Lung microvascular endothelial cell (primary cell): Measurements from ENCODE around the gene KRT32. TPM values are rescaled to one million over a fixed set of nuclear protein-coding genes. Genes with fewer than 3 reads are reported as not detected.
A peak's percentile ranks its signal among the peaks of the same experiment; 100 is the strongest.

ENCODE experiments used
- DNase-seq, 2 donors: peaks; one replicate each; pipeline versions ENCODE4 v3.0.0 to v3.0.0-alpha.2; 2010; ENCODE audit warnings: low read depth in 2 of 2
- total RNA-seq: library from RNA; depleted of rRNA; stranded (reverse); fragments of >200 nt; gene quantifications from 2 replicates; pipeline ENCODE4 v1.2.1, GENCODE V29; 2014

Gene KRT32
- total RNA-seq, 1 donor from 2014 or later = not detected

- peak; percentile 80 to 88 for DNase-seq
These were observed 25.6 kb upstream of the KRT32 start for GRCh38 chr17:41492771-41493170.

- DNase-seq = peak; percentile 57 to 79
These were observed 25.2 kb upstream of the KRT32 start for GRCh38 chr17:41492351-41492750.

- no peak for DNase-seq
These were observed 24.3 kb upstream of the KRT32 start for GRCh38 chr17:41491476-41491875.

GRCh38 chr17:41490000-41490990 lies 23.1 kb upstream of the KRT32 start:
- peak in 1 of 2 donors; percentile 20 for DNase-seq

GRCh38 chr17:41489531-41489930 lies 22.3 kb upstream of the KRT32 start, which contains the start of gene KRT36:
KRT36 (minus strand) TSS chr17:41489910; CDS start chr17:41489864, 46 bp downstream.
- no peak for DNase-seq

- peak; percentile 19 to 46 for DNase-seq
These were observed 19.8 kb upstream of the KRT32 start for GRCh38 chr17:41486809-41487530.

- no peak for DNase-seq
These were observed 19.1 kb upstream of the KRT32 start for GRCh38 chr17:41486316-41486715.

GRCh38 chr17:41484920-41485904 lies 18.0 kb upstream of the KRT32 start:
- no peak for DNase-seq

GRCh38 chr17:41483991-41484826 lies 17.0 kb upstream of the KRT32 start:
- peak; percentile 31 to 91 for DNase-seq

GRCh38 chr17:41483531-41483930 lies 16.3 kb upstream of the KRT32 start:
- no peak for DNase-seq

GRCh38 chr17:41481036-41481435 lies 13.8 kb upstream of the KRT32 start, which contains the start of gene KRT35:
KRT35 (minus strand) TSS chr17:41481151; CDS start chr17:41481097, 54 bp downstream.
- no peak for DNase-seq

GRCh38 chr17:41480581-41480980 lies 13.4 kb upstream of the KRT32 start:
- DNase-seq = no peak

- DNase-seq = no peak
These were observed 12.9 kb upstream of the KRT32 start for GRCh38 chr17:41480136-41480535.

GRCh38 chr17:41478237-41478636 lies 11.1 kb upstream of the KRT32 start:
- no peak for DNase-seq

- no peak for DNase-seq
These were observed 10.0 kb upstream of the KRT32 start for GRCh38 chr17:41476866-41477815.

GRCh38 chr17:41475421-41475820 lies 8.2 kb upstream of the KRT32 start:
- DNase-seq = no peak

GRCh38 chr17:41474863-41475262 lies 7.7 kb upstream of the KRT32 start:
- no peak for DNase-seq

GRCh38 chr17:41468346-41468745 lies 1.2 kb upstream of the KRT32 start:
- DNase-seq = no peak

GRCh38 chr17:41467561-41467960 lies 375 bp upstream of the KRT32 start:
- no peak for DNase-seq
